Panc1 (cell line): ENCODE measurements around the gene CLMP. TPM values are rescaled to one million over a fixed set of nuclear protein-coding genes. Genes with fewer than 3 reads are reported as not detected.

ENCODE experiments used
- ATAC-seq: fragments of 200-7000 bp; cut with Tn5 transposase; 2 replicates; pipeline ENCODE4 v1.9.1; 2020; ENCODE audit warnings: mild to moderate bottlenecking, moderate library complexity
- BruUV-seq: library from RNA; stranded (reverse); fragments of 400-500 nt; replicated peaks from 2 replicates; lab custom pipeline; 2021; lab: Mats Ljungman, UMichigan
- CTCF ChIA-PET: fragments of 300-600 bp; sonication (Branson Sonifier 250); formaldehyde crosslinking; loops from one replicate; lab custom pipeline; 2022; ENCODE audit warnings: antibody characterized with exemption; lab: Charles Lee
- POLR2A ChIA-PET: fragments of 300-600 bp; sonication (Branson Sonifier 250); formaldehyde crosslinking; loops from one replicate; lab custom pipeline; 2022; ENCODE audit warnings: antibody characterized with exemption; lab: Charles Lee
- DNase-seq: peaks from one replicate; pipeline ENCODE4 v3.0.0-alpha.2; 2010; ENCODE audit warnings: low read depth, low spot score
- H3K27ac ChIP-seq: 2 replicates; pipeline ENCODE4 v1.5.1; 2011; ENCODE audit warnings: mild to moderate bottlenecking, low read length, inconsistent platforms
- H3K27me3 ChIP-seq: fragments of 200-500 bp; sonication (Bioruptor generic); 2 replicates; pipeline ENCODE4 v1.6.0; 2014; ENCODE audit warnings: low read length, inconsistent platforms; ENCODE audit not compliant: control insufficient read depth, insufficient read depth
- H3K36me3 ChIP-seq: fragments of 200-500 bp; sonication (Bioruptor generic); 2 replicates; pipeline ENCODE4 v1.5.1; 2014; ENCODE audit warnings: inconsistent platforms, mild to moderate bottlenecking, low read length, moderate library complexity; ENCODE audit not compliant: control insufficient read depth, insufficient read depth
- H3K4me1 ChIP-seq: 2 replicates; pipeline ENCODE4 v1.5.1; 2011; ENCODE audit warnings: inconsistent platforms, mild to moderate bottlenecking, low read length, moderate library complexity; ENCODE audit not compliant: control insufficient read depth, insufficient read depth
- H3K4me3 ChIP-seq, 2 experiments: 2 replicates each; pipeline ENCODE4 v1.5.1; 2011 to 2012; ENCODE audit warnings: low read depth in 2 of 2, low read length in 2 of 2, mild to moderate bottlenecking in 2 of 2, inconsistent platforms in 1 of 2, moderate library complexity in 1 of 2
- H3K9me3 ChIP-seq: fragments of 200-500 bp; sonication (Bioruptor generic); 2 replicates; pipeline ENCODE4 v1.5.1; 2014; ENCODE audit warnings: low read depth, mild to moderate bottlenecking, inconsistent platforms, low read length, moderate library complexity; ENCODE audit not compliant: control insufficient read depth, insufficient read depth
- POLR2AphosphoS5 ChIP-seq: IDR thresholded peaks from 2 replicates; pipeline ENCODE4 v1.6.1; 2012; ENCODE audit warnings: mild to moderate bottlenecking, low read depth, low read length, moderate library complexity
- SIN3A ChIP-seq: IDR thresholded peaks from 2 replicates; pipeline ENCODE4 v1.6.1; 2012; ENCODE audit warnings: low read depth, mild to moderate bottlenecking, low read length, moderate library complexity, borderline replicate concordance; ENCODE audit not compliant: insufficient read depth
- TCF7L2 ChIP-seq: IDR thresholded peaks from 2 replicates; pipeline ENCODE4 v1.6.1; 2011; ENCODE audit warnings: mild to moderate bottlenecking, low read depth, low read length, inconsistent platforms
- in situ Hi-C: cut with HindIII; loops from 2 replicates; pipeline ENCODE4 v1.10.0; 2016; ENCODE audit warnings: low sequenced_read_pairs, low pct_unique_long_range_greater_than_20kb
- intact Hi-C: fragments of 100-400 bp; cut with micrococcal nuclease; formaldehyde crosslinking; loops from one replicate; pipeline ENCODE4 v1.10.0; 2022; ENCODE audit not compliant: unreplicated experiment
- total RNA-seq: library from RNA; stranded (reverse); gene quantifications from one replicate; pipeline ENCODE4 v1.2.1, GENCODE V29; 2021; ENCODE audit not compliant: unreplicated experiment
- TF ChIP-seq, protein P1 (sequence below): fragments of 450-650 bp; IDR thresholded peaks from 2 replicates; pipeline ENCODE4 v1.5.1; 2017; ENCODE audit warnings: mild to moderate bottlenecking
- TF ChIP-seq, protein P2 (sequence below), 2 experiments: IDR thresholded peaks; 2 replicates each; pipeline ENCODE4 v1.6.1; 2011 to 2012; ENCODE audit warnings: low read depth in 2 of 2, control low read depth in 1 of 2, low read length in 1 of 2, mild to moderate bottlenecking in 1 of 2, moderate library complexity in 1 of 2; ENCODE audit not compliant: insufficient read depth in 1 of 2

The CLMP gene
- total RNA-seq, 1 experiment from 2014 or later, result 1.5 TPM

DNA sequence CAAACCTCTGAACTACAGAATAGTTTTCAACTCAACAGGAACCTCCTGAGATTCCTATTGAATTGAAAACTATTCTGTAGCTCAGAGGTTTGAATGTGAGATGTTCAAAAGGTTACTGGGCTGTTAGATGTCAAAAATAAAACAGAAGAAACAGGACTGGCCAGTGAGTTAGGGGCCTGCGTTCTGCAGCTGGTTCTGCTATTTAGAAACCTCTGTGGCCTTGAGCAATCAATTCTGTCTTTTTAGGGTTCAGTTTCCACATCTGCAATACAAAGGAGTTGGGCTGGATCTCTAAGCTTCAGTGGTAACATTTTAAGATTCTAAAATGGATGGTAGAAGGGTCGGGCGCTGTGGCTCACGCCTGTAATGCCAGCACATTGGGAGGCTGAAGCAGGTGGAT is 55.8 kb downstream of the CLMP start:
- ChIA-PET CTCF (no interaction called here), POLR2A (no interaction called here)
- no TSS peak for BruUV-seq
- Histone ChIP-seq H3K9me3 (no peaks in the 10 kb centered on the region), H3K27ac (no peak overlapping the region), H3K27me3 (no peaks in the 10 kb centered on the region), H3K4me3 (no peak overlapping the region), H3K36me3 (no peaks in the 10 kb centered on the region), H3K4me1 (no peaks in the 10 kb centered on the region)
- in situ Hi-C loops (no loop called here), intact Hi-C loops (no loop called here)
- ATAC-seq, result no peak
- no peak for DNase-seq
- TF ChIP-seq, protein P1, sequence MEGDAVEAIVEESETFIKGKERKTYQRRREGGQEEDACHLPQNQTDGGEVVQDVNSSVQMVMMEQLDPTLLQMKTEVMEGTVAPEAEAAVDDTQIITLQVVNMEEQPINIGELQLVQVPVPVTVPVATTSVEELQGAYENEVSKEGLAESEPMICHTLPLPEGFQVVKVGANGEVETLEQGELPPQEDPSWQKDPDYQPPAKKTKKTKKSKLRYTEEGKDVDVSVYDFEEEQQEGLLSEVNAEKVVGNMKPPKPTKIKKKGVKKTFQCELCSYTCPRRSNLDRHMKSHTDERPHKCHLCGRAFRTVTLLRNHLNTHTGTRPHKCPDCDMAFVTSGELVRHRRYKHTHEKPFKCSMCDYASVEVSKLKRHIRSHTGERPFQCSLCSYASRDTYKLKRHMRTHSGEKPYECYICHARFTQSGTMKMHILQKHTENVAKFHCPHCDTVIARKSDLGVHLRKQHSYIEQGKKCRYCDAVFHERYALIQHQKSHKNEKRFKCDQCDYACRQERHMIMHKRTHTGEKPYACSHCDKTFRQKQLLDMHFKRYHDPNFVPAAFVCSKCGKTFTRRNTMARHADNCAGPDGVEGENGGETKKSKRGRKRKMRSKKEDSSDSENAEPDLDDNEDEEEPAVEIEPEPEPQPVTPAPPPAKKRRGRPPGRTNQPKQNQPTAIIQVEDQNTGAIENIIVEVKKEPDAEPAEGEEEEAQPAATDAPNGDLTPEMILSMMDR, result no peak
- TF ChIP-seq SIN3A, result no peak
- TF ChIP-seq POLR2AphosphoS5, result no peak
- TF ChIP-seq, protein P2, sequence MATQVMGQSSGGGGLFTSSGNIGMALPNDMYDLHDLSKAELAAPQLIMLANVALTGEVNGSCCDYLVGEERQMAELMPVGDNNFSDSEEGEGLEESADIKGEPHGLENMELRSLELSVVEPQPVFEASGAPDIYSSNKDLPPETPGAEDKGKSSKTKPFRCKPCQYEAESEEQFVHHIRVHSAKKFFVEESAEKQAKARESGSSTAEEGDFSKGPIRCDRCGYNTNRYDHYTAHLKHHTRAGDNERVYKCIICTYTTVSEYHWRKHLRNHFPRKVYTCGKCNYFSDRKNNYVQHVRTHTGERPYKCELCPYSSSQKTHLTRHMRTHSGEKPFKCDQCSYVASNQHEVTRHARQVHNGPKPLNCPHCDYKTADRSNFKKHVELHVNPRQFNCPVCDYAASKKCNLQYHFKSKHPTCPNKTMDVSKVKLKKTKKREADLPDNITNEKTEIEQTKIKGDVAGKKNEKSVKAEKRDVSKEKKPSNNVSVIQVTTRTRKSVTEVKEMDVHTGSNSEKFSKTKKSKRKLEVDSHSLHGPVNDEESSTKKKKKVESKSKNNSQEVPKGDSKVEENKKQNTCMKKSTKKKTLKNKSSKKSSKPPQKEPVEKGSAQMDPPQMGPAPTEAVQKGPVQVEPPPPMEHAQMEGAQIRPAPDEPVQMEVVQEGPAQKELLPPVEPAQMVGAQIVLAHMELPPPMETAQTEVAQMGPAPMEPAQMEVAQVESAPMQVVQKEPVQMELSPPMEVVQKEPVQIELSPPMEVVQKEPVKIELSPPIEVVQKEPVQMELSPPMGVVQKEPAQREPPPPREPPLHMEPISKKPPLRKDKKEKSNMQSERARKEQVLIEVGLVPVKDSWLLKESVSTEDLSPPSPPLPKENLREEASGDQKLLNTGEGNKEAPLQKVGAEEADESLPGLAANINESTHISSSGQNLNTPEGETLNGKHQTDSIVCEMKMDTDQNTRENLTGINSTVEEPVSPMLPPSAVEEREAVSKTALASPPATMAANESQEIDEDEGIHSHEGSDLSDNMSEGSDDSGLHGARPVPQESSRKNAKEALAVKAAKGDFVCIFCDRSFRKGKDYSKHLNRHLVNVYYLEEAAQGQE (IDR thresholded peaks at IDR 0.05; ENCODE audit: insufficient read depth in 1 of 2, low read depth in 2 of 2, low read length in 1 of 2), result no peak
- TF ChIP-seq TCF7L2, result no peak

DNA sequence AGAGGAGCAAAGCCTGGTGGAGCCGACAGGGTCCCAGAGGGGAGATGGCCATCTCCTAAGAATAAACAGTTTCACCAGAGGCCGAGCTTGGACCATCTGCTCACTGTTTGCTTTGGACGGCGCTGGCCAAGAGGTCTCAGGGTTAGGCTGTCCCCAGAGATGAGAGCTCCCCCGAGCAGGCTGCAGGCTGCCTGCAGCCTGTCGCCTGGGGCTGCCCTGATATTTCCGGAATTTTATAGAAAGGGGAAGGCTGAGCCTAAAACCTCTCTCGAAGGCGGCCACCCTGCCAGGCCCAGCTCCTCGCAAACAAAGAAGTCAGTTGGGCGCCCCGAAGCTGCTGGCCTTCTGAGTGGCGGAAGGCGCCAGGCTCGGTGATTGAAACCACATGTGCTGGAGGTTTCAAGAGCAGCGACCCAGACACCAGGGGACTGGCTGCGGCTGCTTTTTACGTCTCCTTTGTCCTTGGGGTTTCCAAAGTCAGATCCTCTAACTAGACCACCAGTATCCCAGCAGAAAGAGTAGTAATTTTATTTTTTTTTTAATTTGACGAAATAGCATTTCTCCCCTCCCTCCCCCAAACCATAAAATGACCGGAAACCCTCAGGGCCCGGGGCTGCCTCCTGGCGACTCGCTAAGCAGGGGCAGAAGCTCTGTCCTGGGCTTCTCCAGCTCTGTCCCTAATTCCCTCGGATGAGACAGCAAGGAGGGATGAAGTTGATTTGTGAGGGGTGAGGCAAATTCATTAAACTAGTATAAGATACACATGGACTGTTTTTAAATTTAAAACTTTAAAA is 57.4 kb downstream of the CLMP start:
- H3K9me3 ChIP-seq, result no peaks in the 10 kb centered on the region
- DNase-seq, result no peak
- POLR2A ChIA-PET, result no interaction called here
- BruUV-seq, result no TSS peak
- TF ChIP-seq, protein P1, result no peak
- TF ChIP-seq TCF7L2, result no peak
- TF ChIP-seq SIN3A, result no peak
- no peak for TF ChIP-seq POLR2AphosphoS5
- CTCF ChIA-PET, result no interaction called here
- intact Hi-C loops, result no loop called here
- H3K4me1 ChIP-seq, result no peaks in the 10 kb centered on the region
- H3K4me3 ChIP-seq, result no peak overlapping the region
- no peaks in the 10 kb centered on the region for H3K27me3 ChIP-seq
- no peak for ATAC-seq
- H3K27ac ChIP-seq, result no peak overlapping the region
- in situ Hi-C loops, result no loop called here
- H3K36me3 ChIP-seq, result no peaks in the 10 kb centered on the region
